Heart right ventricle (tissue), 16 donors: ENCODE measurements around the gene EML4. TPM values are rescaled to one million over a fixed set of nuclear protein-coding genes. Genes with fewer than 3 reads are reported as not detected.

Source experiments
- ATAC-seq, 8 donors: fragments of 200-7000 bp; cut with Tn5 transposase; one replicate each; pipeline ENCODE4 v1.9.1; 2020; ENCODE audit warnings: mild to moderate bottlenecking in 8 of 8, moderate library complexity in 8 of 8, moderate number of reproducible peaks in 1 of 8
- DNase-seq, 2 donors: peaks; one replicate each; pipeline ENCODE4 v3.0.0-alpha.2; 2020
- H3K27ac ChIP-seq, 10 donors: fragments of 200-600 bp; sonication (generic) in 2 of 10; one replicate each; pipeline versions ENCODE4 v1.5.0 to v1.8.0; 2020 to 2022; ENCODE audit warnings: mild to moderate bottlenecking in 3 of 10
- H3K27me3 ChIP-seq, 7 donors: fragments of 200-600 bp; one replicate each; pipeline ENCODE4 v1.8.0; 2021 to 2022; ENCODE audit warnings: mild to moderate bottlenecking in 2 of 7
- H3K36me3 ChIP-seq, 9 donors: fragments of 200-600 bp; sonication (generic) in 1 of 9; one replicate each; pipeline versions ENCODE4 v1.5.0 to v1.8.0; 2020 to 2022; ENCODE audit warnings: mild to moderate bottlenecking in 2 of 9
- H3K4me1 ChIP-seq, 9 donors: fragments of 200-600 bp; sonication (generic) in 1 of 9; one replicate each; pipeline versions ENCODE4 v1.5.0 to v1.8.0; 2020 to 2022; ENCODE audit warnings: mild to moderate bottlenecking in 4 of 9
- H3K4me3 ChIP-seq, 10 donors: fragments of 200-600 bp; sonication (generic) in 2 of 10; one replicate each; pipeline versions ENCODE4 v1.5.0 to v1.8.0; 2020 to 2022; ENCODE audit warnings: mild to moderate bottlenecking in 7 of 10, moderate library complexity in 2 of 10
- H3K9me3 ChIP-seq, 11 donors: fragments of 200-600 bp in 10 of 11; sonication (generic) in 2 of 11; one replicate each; pipeline versions ENCODE4 v1.5.0 to v1.8.0; 2013 to 2022; ENCODE audit warnings: mild to moderate bottlenecking in 2 of 11, control low read depth in 1 of 11, moderate library complexity in 1 of 11
- CTCF ChIP-seq, 9 donors: fragments of 200-600 bp; sonication (generic) in 2 of 9; IDR thresholded peaks; one replicate each; pipeline versions ENCODE4 v1.5.0 to v1.8.0; 2021 to 2022; ENCODE audit warnings: antibody characterized with exemption in 9 of 9, mild to moderate bottlenecking in 5 of 9, moderate library complexity in 1 of 9
- WGBS, 2 donors: extraction: QIAGEN DNeasy Blood & Tissue Kit; methylation state at CpG; one replicate each; pipeline ENCODE4 v1.1.7; 2013; ENCODE audit warnings: inconsistent platforms in 1 of 2; 5-methylcytosine and 5-hydroxymethylcytosine counted together
- intact Hi-C, 10 donors: fragments of 100-400 bp; cut with DNase I; formaldehyde crosslinking; loops; one replicate each; pipeline versions ENCODE4 v1.11.1 to v1.14.2; 2022
- polyA plus RNA-seq, 2 donors: library from polyadenylated mRNA; stranded (reverse); fragments of 200-250 nt; gene quantifications; one replicate each; pipeline ENCODE4 v1.2.3, GENCODE V29; 2013
- total RNA-seq, 10 donors: library from RNA; stranded (reverse); fragmentation: NEBNext Ultra II Directional in 3 of 10; extraction: Animal tissue kit (Norgen Biotek cat#: 25700) in 3 of 10; gene quantifications; one replicate each; pipeline versions ENCODE4 v1.2.1 to v1.2.4, GENCODE V29; 2021 to 2023
- donor health status: Arrhythmogenic right ventricular cardiomyopathy.
- donor health status: ischemic (EF 13 %, LVEDD 7.1; RV severe dilation, severe dysfunction).
- donor health status: healthy with polysubstance abuse.
- donor health status: DM: no; HTN: yes; CAD: no.
- donor health status: DM: no; HTN: no; CAD: no.
- donor health status: ischemic (EF 25% LVEDD 6.9; RV normal size, moderate dysfunction).
- donor health status: ischemic (EF 25% LVEDD 5.7; RV mildly dilated, moderate dysfunction).
- donor health status: healthy.
- donor health status: DM: yes; HTN: yes; CAD: no.
- donor health status: Ischemic cardiomyopathy.
- donor health status: ischemic (EF 35%, LVEDD 5.7; RV mildly dilated, moderate dysfunction).
- donor health status: nonischemic (EF 11% LVEDD 7.7; RV severe dilation, severe dysfunction).
- donor health status: DM: yes; HTN: yes; CAD: no.
- donor health status: PGD.
- donor health status: ischemic (EF 29% LVEDD 5.4; RV normal size, mild dysfunction).
- donor health status: nonischemic (EF 23%, LVEDD 6.1; RV moderate dilation, normal function).

Gene EML4
- total and polyA plus RNA-seq, 12 donors, result 2.9 to 17.2 (median 5.8) TPM

DNA sequence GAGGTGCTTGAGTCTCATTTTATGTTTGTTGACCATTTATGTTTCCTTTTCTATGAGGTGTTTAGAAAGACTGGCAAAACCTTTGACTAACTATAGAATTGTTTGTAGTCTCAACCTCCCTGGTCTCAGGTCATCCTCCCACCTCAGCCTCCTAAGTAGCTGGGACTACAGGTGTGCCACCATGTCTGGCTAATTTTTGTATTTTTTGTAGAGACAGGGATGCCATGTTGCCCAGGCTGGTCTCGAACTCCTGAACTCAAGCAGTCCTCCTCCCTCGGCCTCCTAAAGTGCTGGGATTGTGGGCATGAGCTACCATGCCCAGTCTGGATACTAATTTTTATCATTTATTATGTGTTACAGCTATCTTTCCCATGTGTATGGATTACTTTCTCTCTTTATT, 67.8 kb downstream of the EML4 start:
- ATAC-seq (no peak), DNase-seq (no peak)
- Histone ChIP-seq H3K27ac (no peak overlapping the region), H3K36me3 (no peaks in the 10 kb centered on the region), H3K4me3 (no peak overlapping the region), H3K27me3 (no peaks in the 10 kb centered on the region), H3K4me1 (peaks cover 0 to 35% (median 6%) of the 10 kb centered on the region in 9 donors), H3K9me3 (no peaks in the 10 kb centered on the region)
- intact Hi-C loops, result loop anchor here in 3 of 10 donors (5.0 kb wide), 2 partner anchors 140 to 145 kb away; no protein-coding TSS in a partner anchor
- 100% methylated on average over 2 of the region's 2 CpGs for WGBS, 2 donors
- no peak for TF ChIP-seq CTCF (IDR thresholded peaks at IDR 0.05)

DNA sequence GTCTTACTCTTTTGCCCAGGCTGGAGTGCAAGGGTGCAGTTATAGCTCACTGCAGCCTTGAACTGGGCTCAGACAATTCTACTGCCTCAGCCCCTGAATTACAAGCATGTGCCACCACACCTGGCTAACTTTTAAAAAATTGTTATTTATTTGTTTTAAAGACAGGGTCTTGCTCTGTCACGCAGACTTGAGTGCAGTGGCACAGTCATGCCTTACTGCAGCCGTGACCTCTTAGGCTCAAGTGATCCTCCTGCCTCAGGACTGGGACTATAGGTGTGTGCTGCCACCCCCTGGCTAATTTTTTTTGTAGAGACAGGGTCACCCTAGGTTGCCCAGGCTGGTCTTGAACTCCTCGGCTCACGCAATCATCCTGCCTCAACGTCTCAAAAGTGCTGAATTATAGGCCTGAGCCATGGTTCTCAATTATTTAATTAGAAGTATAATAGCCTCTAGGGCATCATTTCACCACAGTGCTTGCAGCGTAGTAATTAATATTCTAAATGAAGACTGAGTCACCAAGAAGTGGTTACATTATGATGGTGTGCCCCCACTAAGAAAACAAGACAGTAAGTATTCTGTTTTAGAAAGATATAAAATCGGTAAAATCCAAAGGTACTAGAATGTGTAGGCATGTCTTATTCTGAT, 69.6 kb downstream of the EML4 start:
- DNase-seq, result peak in 1 of 2 donors; percentile 23
- WGBS, 2 donors, result 69 to 78% methylated on average over 7 of the region's 7 CpGs
- Histone ChIP-seq H3K4me1 (peaks cover 0 to 35% (median 7%) of the 10 kb centered on the region in 9 donors), H3K4me3 (no peak overlapping the region), H3K36me3 (no peaks in the 10 kb centered on the region), H3K27me3 (no peaks in the 10 kb centered on the region), H3K9me3 (no peaks in the 10 kb centered on the region), H3K27ac (no peak overlapping the region)
- intact Hi-C loops, result loop anchor here in 9 of 10 donors (1.0 to 5.0 kb wide), 4 partner anchors 141 to 146 kb away; no protein-coding TSS in a partner anchor
- TF ChIP-seq CTCF (IDR thresholded peaks at IDR 0.05), result peak; percentile 30 to 64 (median 49)
- ATAC-seq, result peak; percentile 71 to 89 (median 86)

DNA sequence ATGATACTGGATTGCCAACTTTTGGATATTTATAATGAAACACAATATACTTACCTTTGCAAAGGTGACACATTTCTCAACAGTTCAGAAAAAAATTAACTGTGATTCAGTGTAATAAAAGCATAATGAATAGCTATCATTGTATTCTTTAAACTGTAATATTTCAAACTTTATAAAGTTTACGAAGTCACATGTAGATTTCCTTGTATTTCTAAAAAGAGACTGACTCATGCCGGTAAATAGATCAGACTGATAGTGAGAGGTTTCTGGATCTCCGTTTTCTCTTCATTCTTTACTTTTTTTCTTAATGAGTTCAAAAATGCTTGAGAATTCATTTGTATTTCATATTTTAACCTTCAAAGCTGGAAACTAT, 70.1 kb downstream of the EML4 start:
- Histone ChIP-seq H3K36me3 (no peaks in the 10 kb centered on the region), H3K9me3 (no peaks in the 10 kb centered on the region), H3K4me3 (no peak overlapping the region), H3K27me3 (no peaks in the 10 kb centered on the region), H3K27ac (no peak overlapping the region), H3K4me1 (peaks cover 0 to 32% (median 6%) of the 10 kb centered on the region in 9 donors)
- no peak for TF ChIP-seq CTCF (IDR thresholded peaks at IDR 0.05)
- ATAC-seq (no peak), DNase-seq (no peak)
- WGBS, 2 donors, result 60 to 75% methylated on average over 3 of the region's 3 CpGs
- intact Hi-C loops, result loop anchor here in 7 of 10 donors (2.0 to 5.0 kb wide), 3 partner anchors 142 to 147 kb away; no protein-coding TSS in a partner anchor

- TF ChIP-seq CTCF (IDR thresholded peaks at IDR 0.05), result no peak
- no peak for ATAC-seq
- H3K9me3 ChIP-seq, result no peaks in the 10 kb centered on the region
- no peaks in the 10 kb centered on the region for H3K27me3 ChIP-seq
- H3K27ac ChIP-seq, result no peak overlapping the region
- intact Hi-C loops, result loop anchor here in 8 of 10 donors (2.0 to 5.0 kb wide), 3 partner anchors 143 to 148 kb away; no protein-coding TSS in a partner anchor
- H3K36me3 ChIP-seq, result no peaks in the 10 kb centered on the region
- DNase-seq, result no peak
- no peak overlapping the region for H3K4me3 ChIP-seq
- H3K4me1 ChIP-seq, result peaks cover 0 to 32% (median 6%) of the 10 kb centered on the region in 9 donors
- WGBS, 2 donors, result 51 to 54% methylated on average over 1 of the region's 1 CpG
Measured at GRCh38 chr2:42239811-42240210, 70.7 kb downstream of the EML4 start.
